B cell (primary cell): ENCODE measurements around the gene NT5E. TPM values are rescaled to one million over a fixed set of nuclear protein-coding genes. Genes with fewer than 3 reads are reported as not detected.

Source experiments
- ATAC-seq: fragments of 200-7000 bp; cut with Tn5 transposase; one replicate; pipeline ENCODE4 v1.10.0; 2021; ENCODE audit warnings: low read depth, mild to moderate bottlenecking, moderate number of reproducible peaks, moderate library complexity
- CTCF ChIA-PET: fragments of 350-600 bp; sonication (Branson Sonifier 250); formaldehyde crosslinking; loops from one replicate; lab custom pipeline; 2021; ENCODE audit warnings: antibody characterized with exemption, inconsistent platforms; lab: Charles Lee
- POLR2A ChIA-PET: fragments of 350-600 bp; sonication (Branson Sonifier 250); formaldehyde crosslinking; loops from one replicate; lab custom pipeline; 2021; ENCODE audit warnings: antibody characterized with exemption; lab: Charles Lee
- DNase-seq: peaks from one replicate; pipeline ENCODE4 v3.0.0; 2013
- H2AFZ ChIP-seq: 2 replicates; pipeline ENCODE4 v1.6.1; 2012; ENCODE audit warnings: mild to moderate bottlenecking, low read depth, low read length; ENCODE audit not compliant: insufficient read depth, poor library complexity, severe bottlenecking
- H3K27ac ChIP-seq, 2 donors: 1 replicate in 1 of 2; 2 replicates in 1 of 2; pipeline ENCODE4 v1.5.1; 2012 to 2013; ENCODE audit warnings: low read length in 2 of 2, mild to moderate bottlenecking in 2 of 2, moderate library complexity in 1 of 2
- H3K27me3 ChIP-seq, 4 experiments: fragments of 200-600 bp in 1 of 4; sonication (generic) in 1 of 4; replicated peaks in 1 of 4; 1 replicate in 2 of 4; 2 replicates in 2 of 4; pipeline versions ENCODE4 v1.6.1 to v1.7.0; 2013 to 2016; ENCODE audit warnings: low read length in 3 of 4, mild to moderate bottlenecking in 2 of 4, mixed read lengths in 1 of 4, moderate library complexity in 1 of 4; ENCODE audit not compliant: insufficient read depth in 4 of 4, control insufficient read depth in 3 of 4; ENCODE audit errors: control extremely low read depth in 1 of 4
- H3K36me3 ChIP-seq, 2 experiments: replicated peaks in 1 of 2; 1 replicate in 1 of 2; 2 replicates in 1 of 2; pipeline versions ENCODE4 v1.6.1 to v1.7.1; 2013; ENCODE audit warnings: low read length in 1 of 2; ENCODE audit not compliant: insufficient read depth in 2 of 2, control insufficient read depth in 1 of 2; ENCODE audit errors: control extremely low read depth in 1 of 2, extremely low read depth in 1 of 2
- H3K4me1 ChIP-seq, 2 donors: fragments of 200-600 bp in 1 of 2; sonication (generic) in 1 of 2; 1 replicate in 1 of 2; 2 replicates in 1 of 2; pipeline versions ENCODE4 v1.5.1 to v1.6.1; 2013 to 2017; ENCODE audit warnings: low read length in 2 of 2; ENCODE audit not compliant: control insufficient read depth in 2 of 2, insufficient read depth in 2 of 2
- H3K4me2 ChIP-seq: replicated peaks from 2 replicates; pipeline ENCODE3; 2012; ENCODE audit warnings: mild to moderate bottlenecking, low read depth, low read length; ENCODE audit not compliant: poor library complexity, severe bottlenecking
- H3K4me3 ChIP-seq, 5 experiments: fragments of 200-600 bp in 1 of 5; sonication (generic) in 1 of 5; 1 replicate in 3 of 5; 2 replicates in 2 of 5; pipeline versions ENCODE4 v1.5.1 to v1.7.0; 2011 to 2016; ENCODE audit warnings: low read length in 4 of 5, mild to moderate bottlenecking in 4 of 5, low read depth in 2 of 5, control low read depth in 1 of 5, moderate library complexity in 1 of 5; ENCODE audit not compliant: insufficient read depth in 1 of 5; ENCODE audit errors: control extremely low read depth in 1 of 5, extremely low read depth in 1 of 5
- H3K79me2 ChIP-seq: fragments of 200-600 bp; sonication (generic); one replicate; pipeline ENCODE4 v1.6.0; 2016; ENCODE audit warnings: low read length; ENCODE audit not compliant: control insufficient read depth, insufficient read depth
- H3K9ac ChIP-seq: fragments of 200-600 bp; sonication (generic); 2 replicates; pipeline ENCODE4 v1.6.1; 2017; ENCODE audit warnings: mild to moderate bottlenecking, low read length, moderate library complexity
- H3K9me3 ChIP-seq, 3 donors: one replicate each; pipeline versions ENCODE4 v1.6.1 to v1.7.1; 2013; ENCODE audit warnings: low read length in 2 of 3; ENCODE audit not compliant: control insufficient read depth in 2 of 3, insufficient read depth in 1 of 3; ENCODE audit errors: control extremely low read depth in 1 of 3
- H4K20me1 ChIP-seq: 2 replicates; pipeline ENCODE4 v1.6.0; 2012; ENCODE audit warnings: mild to moderate bottlenecking, low read length; ENCODE audit not compliant: insufficient read depth, control insufficient read depth, poor library complexity, severe bottlenecking
- H3K27ac Mint-ChIP-seq: one replicate; pipeline ENCODE4 v1.8.0; 2021; ENCODE audit warnings: mixed read lengths
- H3K27me3 Mint-ChIP-seq: one replicate; pipeline ENCODE4 v1.8.0; 2021; ENCODE audit warnings: mixed read lengths
- H3K4me1 Mint-ChIP-seq: one replicate; pipeline ENCODE4 v1.8.0; 2021; ENCODE audit warnings: mixed read lengths
- H3K4me3 Mint-ChIP-seq: one replicate; pipeline ENCODE4 v1.8.0; 2021; ENCODE audit warnings: mixed read lengths
- H3K9me3 Mint-ChIP-seq: one replicate; pipeline ENCODE4 v1.8.0; 2022; ENCODE audit warnings: mixed read lengths; ENCODE audit not compliant: insufficient read depth
- CTCF ChIP-seq: fragments of 200-600 bp; IDR thresholded peaks from one replicate; pipeline ENCODE4 v1.8.0; 2022; ENCODE audit warnings: antibody characterized with exemption, mild to moderate bottlenecking
- EZH2 ChIP-seq: IDR thresholded peaks from 2 replicates; pipeline ENCODE4 v1.6.1; 2012; ENCODE audit warnings: borderline replicate concordance, low read depth, mild to moderate bottlenecking, moderate library complexity, low read length; ENCODE audit not compliant: insufficient read depth, poor library complexity, severe bottlenecking
- WGBS: methylation state at CpG from one replicate; pipeline ENCODE4 v1.1.5; 2013; ENCODE audit warnings: missing lambda C conversion rate; ENCODE audit not compliant: insufficient coverage; 5-methylcytosine and 5-hydroxymethylcytosine counted together
- intact Hi-C: fragments of 100-400 bp; cut with micrococcal nuclease; formaldehyde crosslinking; loops from one replicate; pipeline ENCODE4 v1.10.0; 2022
- polyA plus RNA-seq: library from polyadenylated mRNA; depleted of rRNA; stranded (reverse); fragments of >200 nt; gene quantifications from 2 replicates; pipeline ENCODE4 v1.2.3, GENCODE V29; 2012
- total RNA-seq, 2 donors: library from RNA; stranded (reverse); fragments of 120-200 nt in 1 of 2; gene quantifications; 1 replicate in 1 of 2; 2 replicates in 1 of 2; pipeline versions ENCODE4 v1.2.3 to v1.2.4, GENCODE V29; 2013 to 2022

The NT5E gene
- total and polyA plus RNA-seq, 2 donors (not counting 1 experiment from before 2014, with no cell fraction given), result 11.6 to 23.2 TPM

- H3K27ac ChIP-seq, result peak overlapping the region; percentile 30 to 60
- H3K4me2 ChIP-seq, result peak overlapping the region; percentile 43
- H3K27me3 ChIP-seq, result no peaks in the 10 kb centered on the region
- ChIA-PET POLR2A (interaction anchor here (0.7 to 1.0 kb wide), 3 partner anchors 14 to 31 kb away, joined by 3 to 5 read pairs (median 4); partner anchors contain the start of gene NT5E), CTCF (interaction anchor here (1.2 to 1.3 kb wide), 2 partner anchors 30 to 33 kb away, joined by 3 to 6 read pairs; partner anchors contain the start of gene NT5E)
- H3K4me1 Mint-ChIP-seq, result peaks cover 40% of the 10 kb centered on the region
- ATAC-seq, result peak; percentile 75
- H3K9me3 Mint-ChIP-seq, result no peaks in the 10 kb centered on the region
- no peak overlapping the region for H3K4me3 ChIP-seq
- intact Hi-C loops, result loop anchor here (1.0 to 5.0 kb wide), 3 partner anchors 30 to 63 kb away; no protein-coding TSS in a partner anchor
- no peak for TF ChIP-seq EZH2
- no peak for TF ChIP-seq CTCF
- H3K36me3 ChIP-seq, result no peaks in the 10 kb centered on the region
- peak overlapping the region; percentile 76 for H3K4me3 Mint-ChIP-seq
- peak; percentile 23 for DNase-seq
- peaks cover 9% of the 10 kb centered on the region for H3K27me3 Mint-ChIP-seq
- no peak overlapping the region for H3K9ac ChIP-seq
- no peaks in the 10 kb centered on the region for H3K9me3 ChIP-seq
- H3K4me1 ChIP-seq, result peaks cover 22 to 23% of the 10 kb centered on the region in 2 donors
- H3K79me2 ChIP-seq, result no peaks in the 10 kb centered on the region
- peak overlapping the region; percentile 96 for H3K27ac Mint-ChIP-seq
- H4K20me1 ChIP-seq, result no peaks in the 10 kb centered on the region
- WGBS, result 0% methylated on average over 1 of the region's 2 CpGs
- peak overlapping the region; percentile 17 for H2AFZ ChIP-seq
Measured at GRCh38 chr6:85419046-85419759, 30.7 kb upstream of the NT5E start.

GRCh38 chr6:85420551-85420950 lies 29.3 kb upstream of the NT5E start:
- Histone ChIP-seq H3K4me3 (no peak overlapping the region), H3K36me3 (no peaks in the 10 kb centered on the region), H4K20me1 (no peaks in the 10 kb centered on the region), H3K27me3 (no peaks in the 10 kb centered on the region), H3K9ac (no peak overlapping the region), H3K79me2 (no peaks in the 10 kb centered on the region), H3K9me3 (peaks cover 0 to 5% (median 0%) of the 10 kb centered on the region in 3 donors), H3K4me1 (peaks cover 22 to 23% of the 10 kb centered on the region in 2 donors), H2AFZ (no peak overlapping the region), H3K27ac (no peak overlapping the region), H3K4me2 (no peak overlapping the region)
- peaks cover 40% of the 10 kb centered on the region for H3K4me1 Mint-ChIP-seq
- H3K9me3 Mint-ChIP-seq, result peaks cover 3% of the 10 kb centered on the region
- TF ChIP-seq EZH2 (no peak), CTCF (no peak)
- H3K27me3 Mint-ChIP-seq, result peaks cover under 1% of the 10 kb centered on the region
- intact Hi-C loops, result no loop called here
- ChIA-PET CTCF (interaction anchor here (2.1 kb wide), 1 partner anchor 62 kb away, joined by 7 read pairs; no protein-coding TSS in a partner anchor), POLR2A (no interaction called here)
- no peak overlapping the region for H3K27ac Mint-ChIP-seq
- DNase-seq, result no peak
- WGBS, result no CpG with 5 or more reads among the region's 1 CpG
- ATAC-seq, result no peak
- H3K4me3 Mint-ChIP-seq, result no peak overlapping the region
